ENCODE measurements around the gene SMO. TPM values are rescaled to one million over a fixed set of nuclear protein-coding genes. Genes with fewer than 3 reads are reported as not detected.

SMO gene
- total and polyA plus RNA-seq, 9 of the 15 experiments (the other 6 are each of a cell fraction or from before 2014, with no cell fraction given) = 0.05 to 0.13 (median 0.10) TPM; not detected in 5

DNA sequence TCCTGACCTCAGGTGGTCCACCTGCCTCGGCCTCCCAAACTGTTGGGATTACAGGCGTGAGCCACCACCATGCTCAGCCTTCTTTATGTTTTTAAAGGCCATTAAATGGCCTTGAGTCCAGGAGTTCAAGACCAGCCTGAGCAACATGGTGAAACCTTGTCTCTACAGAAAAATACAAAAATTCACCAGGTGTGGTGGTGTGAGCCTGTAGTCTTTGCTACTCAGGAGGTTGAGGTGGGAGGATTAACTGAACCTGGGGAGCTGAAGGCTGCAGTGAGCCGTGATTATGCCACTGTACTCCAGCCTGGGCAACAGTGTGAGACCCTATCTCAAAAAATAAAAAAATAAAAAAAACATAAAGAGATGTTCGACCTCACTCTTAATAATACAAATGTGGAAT, 11.0 kb downstream of the SMO start:
- no peak overlapping the region for H3K9ac ChIP-seq (ENCODE audit: insufficient read depth in 1 of 2, low read depth in 2 of 2, low read length in 2 of 2)
- no peaks in the 10 kb centered on the region for H3K36me3 ChIP-seq (ENCODE audit: control insufficient read depth, insufficient read depth, low read length)
- no peaks in the 10 kb centered on the region for H3K79me2 ChIP-seq (ENCODE audit: control insufficient read depth, insufficient read depth, low read length)
- peaks cover 0 to 4% of the 10 kb centered on the region in 2 experiments; a peak in 1 of 5 replicates for H3K4me1 ChIP-seq (replicated peaks in 1 of 2; ENCODE audit: control insufficient read depth in 2 of 2, insufficient read depth in 2 of 2, low read length in 2 of 2)
- intact Hi-C loops (cut with micrococcal nuclease) (no loop called here), in situ Hi-C loops (cut with MboI) (no loop called here)
- H3K27ac ChIP-seq (ENCODE audit: extremely low read depth, low read depth, low read length) = no peak overlapping the region
- ChIA-PET CTCF (ENCODE audit: low intra/inter-chr PET ratio) (no interaction called here), POLR2A (interaction anchor here (0.7 kb wide), 1 partner anchor 40 kb away, joined by 3 read pairs; no protein-coding TSS in a partner anchor)
- peak; percentile 49 for TF ChIP-seq ZNF121 (CRISPR knock-in tag; conservative IDR thresholded peaks at IDR 0.05)
- no peak for TF ChIP-seq SIRT6 (IDR thresholded peaks at IDR 0.05; ENCODE audit: low read depth, low read length)
- H3K9me1 ChIP-seq (ENCODE audit: control insufficient read depth, insufficient read depth, low read length) = no peaks in the 10 kb centered on the region
- H3K4me3 ChIP-seq = no peak overlapping the region
- no peaks in the 10 kb centered on the region for H4K20me1 ChIP-seq (replicated peaks; ENCODE audit: control insufficient read depth, insufficient read depth, low read length)
- no peak overlapping the region for H2AFZ ChIP-seq (ENCODE audit: low read depth, low read length)
- ATAC-seq (no peak), FAIRE-seq (no peak), DNase-seq (ENCODE audit: extremely low read depth in 1 of 4, low spot score in 3 of 4) (no peak)
- H3K27me3 ChIP-seq (ENCODE audit: control insufficient read depth in 2 of 2, insufficient read depth in 2 of 2, low read length in 2 of 2) = peaks cover 46 to 51% of the 10 kb centered on the region in 2 experiments
- H3K4me2 ChIP-seq (ENCODE audit: insufficient read depth, low read length) = no peak overlapping the region
- no TSS peak for BruUV-seq (replicated peaks)
- no peaks in the 10 kb centered on the region for H3K9me3 ChIP-seq (replicated peaks; ENCODE audit: control insufficient read depth, insufficient read depth, low read depth, low read length)
- 0% methylated on average over 4 of the region's 4 CpGs for WGBS (ENCODE audit: insufficient coverage, low coverage, missing lambda C conversion rate)

DNA sequence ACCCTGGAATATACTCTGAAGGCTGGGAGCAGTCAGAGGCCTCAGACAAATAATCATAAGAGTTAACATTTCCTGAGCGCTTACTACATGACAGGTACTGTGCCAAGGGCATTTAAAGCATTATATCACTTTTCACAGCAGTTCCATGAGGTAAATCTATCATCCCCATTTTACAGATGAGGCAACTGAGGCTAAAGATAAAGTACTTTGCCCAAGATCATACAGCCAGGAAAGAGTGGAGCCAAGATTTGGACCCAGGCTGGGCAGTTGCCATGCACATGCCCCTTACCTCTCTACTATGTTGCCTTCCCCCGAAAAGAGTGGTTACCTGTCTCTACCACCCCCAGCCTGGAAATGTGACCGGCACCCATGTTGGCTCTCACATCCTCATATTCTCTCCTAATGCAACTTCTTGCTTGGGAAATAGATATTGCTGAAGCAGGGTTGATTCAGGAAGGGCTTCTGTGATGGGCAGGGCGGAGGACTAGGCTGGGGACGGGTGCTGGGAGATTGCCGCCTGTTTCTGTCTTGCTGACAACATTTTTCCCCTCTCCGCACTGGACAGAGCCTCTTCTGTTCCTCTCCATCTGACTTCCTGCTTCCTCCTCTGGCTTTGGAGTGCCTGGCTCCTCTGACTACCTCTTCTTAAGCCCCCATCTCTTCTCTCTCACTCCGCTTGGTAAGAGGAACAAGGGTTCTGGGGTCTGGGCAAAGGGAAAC, 13.8 kb downstream of the SMO start:
- no TSS peak for BruUV-seq (replicated peaks)
- CTCF ChIA-PET (ENCODE audit: low intra/inter-chr PET ratio) = no interaction called here
- Histone ChIP-seq H3K36me3 (ENCODE audit: control insufficient read depth, insufficient read depth, low read length) (no peaks in the 10 kb centered on the region), H3K79me2 (ENCODE audit: control insufficient read depth, insufficient read depth, low read length) (no peaks in the 10 kb centered on the region), H3K9ac (ENCODE audit: insufficient read depth in 1 of 2, low read depth in 2 of 2, low read length in 2 of 2) (no peak overlapping the region), H3K9me1 (ENCODE audit: control insufficient read depth, insufficient read depth, low read length) (no peaks in the 10 kb centered on the region), H3K4me1 (replicated peaks in 1 of 2; ENCODE audit: control insufficient read depth in 2 of 2, insufficient read depth in 2 of 2, low read length in 2 of 2) (peaks cover 0 to 9% of the 10 kb centered on the region in 2 experiments; a peak in 1 of 5 replicates), H3K4me3 (no peak overlapping the region), H3K9me3 (replicated peaks; ENCODE audit: control insufficient read depth, insufficient read depth, low read depth, low read length) (no peaks in the 10 kb centered on the region), H4K20me1 (replicated peaks; ENCODE audit: control insufficient read depth, insufficient read depth, low read length) (peaks cover 6% of the 10 kb centered on the region; the same call in 1 of the 2 replicates), H3K27ac (ENCODE audit: extremely low read depth, low read depth, low read length) (no peak overlapping the region), H3K4me2 (ENCODE audit: insufficient read depth, low read length) (no peak overlapping the region), H3K27me3 (ENCODE audit: control insufficient read depth in 2 of 2, insufficient read depth in 2 of 2, low read length in 2 of 2) (peaks cover 63 to 73% of the 10 kb centered on the region in 2 experiments), H2AFZ (ENCODE audit: low read depth, low read length) (no peak overlapping the region)
- in situ Hi-C loops (cut with MboI) = no loop called here
- intact Hi-C loops (cut with micrococcal nuclease) = no loop called here
- 8% methylated on average over 8 of the region's 8 CpGs for WGBS (ENCODE audit: insufficient coverage, low coverage, missing lambda C conversion rate)
- POLR2A ChIA-PET = no interaction called here
- peak; percentile 97 for TF ChIP-seq RBM25 (IDR thresholded peaks at IDR 0.05; ENCODE audit: low read depth, low read length, severe bottlenecking)
- TF ChIP-seq RCOR1 (IDR thresholded peaks at IDR 0.05; ENCODE audit: borderline replicate concordance in 1 of 2, low read depth in 2 of 2, low read length in 2 of 2) = peak in 1 of 2 experiments; percentile 46; a peak in 1 of 4 replicates
- TF ChIP-seq CHD4 (IDR thresholded peaks at IDR 0.05; ENCODE audit: insufficient read depth, insufficient replicate concordance, low read depth, low read length, poor library complexity, severe bottlenecking) = peak; percentile 70
- no peak for TF ChIP-seq MED1 (CRISPR knock-in tag; IDR thresholded peaks at IDR 0.05; ENCODE audit: borderline replicate concordance)
- peak; percentile 79 for TF ChIP-seq ADNP (tag; IDR thresholded peaks at IDR 0.05)
- peak; percentile 35 to 69; a peak in 3 of 4 replicates for TF ChIP-seq KDM1A (IDR thresholded peaks at IDR 0.05)
- TF ChIP-seq BCOR (IDR thresholded peaks at IDR 0.05) = peak; percentile 92
- no peak for TF ChIP-seq ZBTB1 (CRISPR knock-in tag; IDR thresholded peaks at IDR 0.05; ENCODE audit: borderline replicate concordance, low read depth)
- no peak for TF ChIP-seq CXXC5 (CRISPR knock-in tag; IDR thresholded peaks at IDR 0.05)
- DNase-seq (ENCODE audit: extremely low read depth in 1 of 4, low spot score in 3 of 4) = no peak
- no peak for FAIRE-seq
- ATAC-seq = no peak

All from K562 (cell line).